ENCODE measurements around the gene CCDC138.

CCDC138 gene

DNA sequence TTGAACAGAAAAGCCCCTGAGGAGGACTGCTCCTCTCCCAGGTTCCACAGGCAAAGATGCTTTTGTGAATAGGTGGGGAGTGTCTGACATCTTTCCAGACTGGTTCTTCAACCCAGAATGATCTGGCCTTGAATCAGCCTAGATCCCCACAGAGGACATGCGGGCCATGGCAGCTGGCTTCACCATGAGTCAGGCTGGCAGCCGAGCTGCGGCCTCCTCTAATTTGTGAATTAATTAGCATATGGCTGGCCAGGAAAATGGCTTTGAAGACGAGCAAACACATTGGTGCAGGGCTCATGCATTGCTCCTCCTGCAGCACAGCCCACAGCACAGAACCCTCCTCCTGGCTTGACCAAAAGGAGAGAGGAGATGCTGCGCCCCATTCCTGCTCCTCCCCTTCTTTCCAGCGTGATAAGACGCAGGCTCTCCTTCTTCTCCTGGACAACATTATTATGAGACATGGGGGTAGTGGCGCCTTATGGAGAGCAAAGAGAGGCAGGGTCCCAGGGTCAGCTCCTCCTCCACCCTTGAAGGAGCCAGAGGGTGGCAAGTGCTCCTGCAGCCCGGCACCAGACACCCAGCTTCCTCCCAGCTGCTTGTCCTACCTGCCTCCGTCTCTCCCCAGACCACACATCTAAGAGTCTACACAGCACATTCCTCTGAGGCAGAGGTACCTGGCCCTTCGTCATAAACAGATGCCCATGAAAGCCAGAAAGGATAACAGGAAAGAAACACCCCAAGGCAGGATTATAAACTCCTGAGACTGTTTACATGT lies 135.8 kb downstream of the CCDC138 start:
- TF ChIP-seq, protein P1, sequence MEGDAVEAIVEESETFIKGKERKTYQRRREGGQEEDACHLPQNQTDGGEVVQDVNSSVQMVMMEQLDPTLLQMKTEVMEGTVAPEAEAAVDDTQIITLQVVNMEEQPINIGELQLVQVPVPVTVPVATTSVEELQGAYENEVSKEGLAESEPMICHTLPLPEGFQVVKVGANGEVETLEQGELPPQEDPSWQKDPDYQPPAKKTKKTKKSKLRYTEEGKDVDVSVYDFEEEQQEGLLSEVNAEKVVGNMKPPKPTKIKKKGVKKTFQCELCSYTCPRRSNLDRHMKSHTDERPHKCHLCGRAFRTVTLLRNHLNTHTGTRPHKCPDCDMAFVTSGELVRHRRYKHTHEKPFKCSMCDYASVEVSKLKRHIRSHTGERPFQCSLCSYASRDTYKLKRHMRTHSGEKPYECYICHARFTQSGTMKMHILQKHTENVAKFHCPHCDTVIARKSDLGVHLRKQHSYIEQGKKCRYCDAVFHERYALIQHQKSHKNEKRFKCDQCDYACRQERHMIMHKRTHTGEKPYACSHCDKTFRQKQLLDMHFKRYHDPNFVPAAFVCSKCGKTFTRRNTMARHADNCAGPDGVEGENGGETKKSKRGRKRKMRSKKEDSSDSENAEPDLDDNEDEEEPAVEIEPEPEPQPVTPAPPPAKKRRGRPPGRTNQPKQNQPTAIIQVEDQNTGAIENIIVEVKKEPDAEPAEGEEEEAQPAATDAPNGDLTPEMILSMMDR (IDR thresholded peaks at IDR 0.05; ENCODE audit: borderline replicate concordance, insufficient read depth, low read depth, low read length) = no peak
- no peak overlapping the region for H3K4me3 ChIP-seq (ENCODE audit: low read depth, low read length)

DNA sequence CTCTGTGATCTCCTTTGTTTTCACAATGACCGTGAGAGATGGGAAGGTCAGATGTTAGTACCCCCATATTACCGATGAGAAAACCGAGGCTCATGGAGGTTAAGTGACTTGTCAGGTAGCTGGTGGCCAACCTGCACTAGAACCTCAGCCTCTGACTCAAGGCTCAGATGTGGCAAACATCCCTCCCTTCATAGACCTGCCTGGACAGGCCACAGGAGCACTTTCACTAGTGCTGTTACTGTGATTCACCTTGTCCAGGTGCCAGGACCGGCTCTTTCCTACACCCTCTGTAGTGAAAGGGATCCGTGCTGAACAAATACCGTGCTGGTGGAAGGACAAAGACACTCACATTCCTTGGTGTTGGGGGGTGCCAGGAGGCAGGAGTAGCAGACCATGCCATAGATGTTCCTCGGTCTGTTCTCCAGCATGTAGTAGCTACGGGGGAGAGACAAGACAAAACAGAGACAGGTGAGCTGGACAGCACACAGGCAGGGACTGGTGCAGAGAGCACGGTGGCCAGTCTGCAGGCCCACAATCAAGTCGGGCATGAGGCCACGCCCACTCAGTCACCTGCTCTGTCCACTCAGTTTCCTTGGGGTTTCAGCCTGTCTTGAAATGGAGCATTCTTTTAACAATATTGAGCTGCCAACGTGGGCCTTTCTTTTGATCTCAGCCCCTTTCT lies 136.6 kb downstream of the CCDC138 start:
- TF ChIP-seq, protein P1 (IDR thresholded peaks at IDR 0.05; ENCODE audit: borderline replicate concordance, insufficient read depth, low read depth, low read length) = no peak
- H3K4me3 ChIP-seq (ENCODE audit: low read depth, low read length) = no peak overlapping the region

DNA sequence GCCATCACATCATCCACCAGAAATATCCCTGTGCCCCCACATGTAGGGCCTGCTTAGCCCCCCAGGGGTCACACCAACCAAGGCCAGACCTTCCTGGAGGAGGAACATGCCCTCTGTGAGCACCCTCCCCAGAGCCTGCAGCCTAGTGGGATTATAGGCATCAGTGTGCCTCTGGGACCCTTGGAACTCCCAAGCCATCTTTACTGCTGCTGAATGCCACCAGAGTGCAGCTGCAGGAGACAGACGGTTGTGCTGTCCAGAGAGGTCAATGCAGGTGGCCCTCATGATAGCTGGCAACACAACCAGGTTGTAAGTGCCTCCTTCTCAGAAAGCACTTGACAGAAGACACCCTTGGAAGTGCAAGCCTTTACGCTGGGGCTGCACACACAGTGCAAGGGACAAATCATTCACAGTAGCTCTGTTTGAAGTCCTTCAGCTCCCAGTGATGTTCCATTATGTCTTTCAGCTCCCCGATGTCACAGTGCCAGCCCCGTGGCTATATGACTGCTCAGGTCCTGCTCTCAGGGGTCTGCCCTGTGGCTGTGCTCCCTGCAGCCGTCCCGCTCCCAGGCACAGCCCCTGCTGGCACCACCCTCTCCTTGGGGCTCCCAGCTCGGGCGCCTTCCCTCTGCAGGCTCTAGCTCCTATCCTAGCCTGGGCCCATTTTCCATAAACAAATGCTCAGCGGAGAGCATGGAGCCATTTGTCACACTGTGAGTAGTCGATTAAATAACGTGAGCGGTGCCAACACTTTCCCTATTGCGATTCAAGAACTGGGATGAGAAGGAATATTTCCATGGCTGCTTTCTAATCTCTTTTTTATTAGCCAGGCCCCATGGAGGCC lies 137.4 kb downstream of the CCDC138 start:
- H3K4me3 ChIP-seq (ENCODE audit: low read depth, low read length) = no peak overlapping the region
- TF ChIP-seq, protein P1 (IDR thresholded peaks at IDR 0.05; ENCODE audit: borderline replicate concordance, insufficient read depth, low read depth, low read length) = no peak

DNA sequence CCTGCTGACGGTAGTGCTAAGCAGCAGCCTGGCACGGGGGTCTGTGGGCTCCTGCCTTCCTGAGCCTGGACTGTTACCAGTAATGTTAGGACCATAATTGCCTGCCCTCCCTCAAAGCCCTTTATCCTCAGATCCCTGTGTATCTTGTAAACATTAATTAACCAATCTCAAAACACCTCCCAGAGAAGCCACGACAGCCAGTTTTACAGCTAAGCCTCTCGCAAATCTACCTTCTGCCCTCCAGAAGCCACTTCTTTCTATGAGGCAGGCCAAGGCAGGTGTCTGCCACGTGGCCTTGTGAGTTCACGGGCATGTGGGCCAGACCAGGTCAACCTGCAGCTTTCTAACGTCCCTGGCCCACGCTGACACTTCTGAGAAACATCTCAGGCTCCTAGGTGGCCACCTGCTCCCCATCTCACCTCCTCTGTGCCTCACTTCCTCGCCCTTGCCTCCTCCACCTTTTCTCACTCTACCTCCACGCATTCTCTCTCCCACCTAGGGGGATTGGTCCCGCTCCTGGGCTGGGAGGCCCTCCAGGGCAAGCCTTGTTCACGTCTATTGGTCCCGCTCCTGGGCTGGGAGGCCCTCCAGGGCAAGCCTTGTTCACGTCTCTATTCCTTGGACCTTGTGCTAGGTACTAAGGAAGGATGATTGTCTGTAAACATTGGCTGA lies 138.1 kb downstream of the CCDC138 start:
- H3K4me3 ChIP-seq (ENCODE audit: low read depth, low read length) = no peak overlapping the region
- TF ChIP-seq, protein P1 (IDR thresholded peaks at IDR 0.05; ENCODE audit: borderline replicate concordance, insufficient read depth, low read depth, low read length) = no peak

DNA sequence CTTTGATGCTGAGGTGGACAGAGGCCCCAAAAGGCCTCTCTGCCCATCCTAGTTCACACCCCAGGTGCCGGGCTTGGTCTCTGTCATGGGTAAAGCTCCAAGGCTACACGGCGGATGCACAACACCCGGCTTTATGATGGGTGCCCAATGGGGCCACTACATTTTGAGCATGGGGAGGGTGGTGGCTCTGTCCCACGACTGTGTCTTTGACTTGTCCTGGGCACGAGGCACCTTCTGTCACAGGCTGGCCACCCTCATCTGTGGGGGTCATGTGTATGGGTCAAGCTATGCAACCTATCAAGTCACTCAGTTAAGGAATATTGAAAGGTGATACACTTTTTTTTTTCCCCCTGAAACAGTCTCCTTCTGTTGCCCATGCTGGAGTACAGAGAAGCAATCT lies 138.7 kb downstream of the CCDC138 start:
- H3K4me3 ChIP-seq (ENCODE audit: low read depth, low read length) = no peak overlapping the region
- TF ChIP-seq, protein P1 (IDR thresholded peaks at IDR 0.05; ENCODE audit: borderline replicate concordance, insufficient read depth, low read depth, low read length) = no peak

DNA sequence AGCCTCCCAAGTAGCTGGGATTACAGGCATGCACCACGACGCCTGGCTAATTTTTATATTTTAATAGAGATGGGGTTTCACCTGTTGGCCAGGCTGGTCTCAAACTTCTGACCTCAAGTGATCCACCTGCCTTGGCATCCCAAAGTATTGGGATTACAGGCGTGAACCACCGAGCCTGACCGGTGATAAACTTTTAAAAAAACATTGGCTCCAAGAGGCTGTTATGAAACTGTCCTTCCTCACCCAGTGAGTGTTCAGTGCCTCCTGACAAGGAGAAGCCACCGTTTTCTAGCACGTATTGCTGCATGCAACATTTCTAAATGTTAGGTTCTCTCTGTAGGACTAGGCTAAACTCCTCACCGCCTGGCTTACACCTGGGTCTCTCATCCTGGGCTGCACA lies 139.2 kb downstream of the CCDC138 start:
- H3K4me3 ChIP-seq (ENCODE audit: low read depth, low read length) = no peak overlapping the region
- TF ChIP-seq, protein P1 (IDR thresholded peaks at IDR 0.05; ENCODE audit: borderline replicate concordance, insufficient read depth, low read depth, low read length) = no peak

All from GM12875 (cell line).